Measurements from ENCODE around the gene CAST.
A peak's percentile ranks its signal among the peaks of the same experiment; 100 is the strongest.
"Not testable (repeated sequence)": the region's sequence is repeated elsewhere in the genome, so short reads cannot be mapped to it uniquely, and the experiment has no call there.

CAST gene

DNA sequence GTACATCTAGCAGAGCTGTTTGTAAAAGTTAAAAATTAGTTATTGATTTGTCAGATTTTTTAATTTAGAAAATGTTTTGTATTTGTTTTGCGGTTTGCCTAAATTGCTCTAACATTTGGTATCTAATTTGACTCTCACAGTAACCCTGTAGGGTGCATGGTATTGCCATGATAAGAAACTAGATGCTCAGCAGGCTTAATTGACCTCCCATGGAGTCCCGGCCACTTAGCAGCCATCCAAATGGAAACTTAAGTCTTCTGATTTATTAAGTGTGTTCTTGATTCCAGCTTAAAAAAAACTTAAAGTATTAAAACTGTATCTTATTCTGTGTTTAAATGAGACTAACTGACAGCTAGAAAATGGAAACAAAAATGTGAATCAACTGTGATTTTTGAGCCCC lies 54.5 kb downstream of the CAST start:
- DNase-seq: no peak

GRCh38 chr5:96717874-96718273 lies 55.7 kb downstream of the CAST start:
- no peak for DNase-seq

GRCh38 chr5:96718635-96719077 lies 56.5 kb downstream of the CAST start:
- DNase-seq: no peak

DNA sequence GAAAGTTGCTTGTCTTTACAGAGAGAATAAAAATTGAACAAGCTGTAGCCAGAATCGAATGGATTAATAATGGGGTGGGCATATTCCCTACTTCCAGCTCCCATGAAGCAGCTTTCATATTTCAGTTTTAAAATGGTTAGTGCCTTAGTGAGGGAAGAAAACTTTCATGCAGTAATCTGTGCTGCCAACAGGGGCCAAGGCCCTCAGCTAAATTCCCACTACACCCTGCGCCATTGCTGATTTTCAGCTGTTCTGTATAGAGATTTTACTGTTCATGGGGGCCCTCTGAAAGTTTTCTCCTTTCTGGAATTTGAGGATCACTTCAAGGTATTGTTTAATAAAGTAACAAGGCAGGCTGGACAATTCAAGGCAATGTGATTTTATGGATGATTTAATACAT lies 58.2 kb downstream of the CAST start:
- no peak for DNase-seq

GRCh38 chr5:96721351-96721977 lies 59.3 kb downstream of the CAST start:
- DNase-seq: no peak

DNA sequence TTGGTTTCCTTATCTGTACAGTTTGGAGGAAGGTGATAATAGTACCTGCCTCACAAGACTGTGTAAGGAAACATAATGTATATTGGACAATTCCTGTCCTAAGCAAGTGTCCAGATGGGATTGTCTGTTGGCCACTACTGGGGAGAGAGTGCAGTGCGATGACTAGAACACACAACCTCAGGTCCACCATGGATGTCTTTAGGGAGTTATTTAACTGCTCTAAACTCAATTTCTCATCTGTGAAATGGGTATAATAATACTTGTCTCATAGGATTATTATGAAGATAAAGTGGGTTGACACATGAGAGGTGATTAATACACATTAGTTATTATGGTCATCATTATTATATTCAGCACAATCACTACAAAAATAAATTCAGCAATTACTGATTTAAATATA lies 63.1 kb downstream of the CAST start:
- no peak for DNase-seq

DNA sequence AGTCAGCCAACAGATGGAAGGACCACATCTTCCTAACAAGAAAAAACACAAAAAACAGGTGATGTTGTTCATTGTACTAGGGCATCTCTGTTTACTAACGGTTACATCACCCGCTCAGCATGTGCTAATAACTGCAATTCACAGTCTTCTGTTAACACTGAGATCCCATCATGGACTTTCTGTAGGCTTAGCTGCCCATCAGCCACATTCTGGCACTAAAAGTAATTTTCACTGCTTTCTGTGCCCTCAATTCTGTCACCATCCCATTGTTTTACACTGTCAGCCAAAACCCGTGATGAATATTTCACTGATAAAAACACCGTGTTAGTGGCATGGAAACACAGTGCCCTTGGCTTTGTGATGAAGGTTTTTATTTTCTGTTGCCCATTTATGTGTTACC lies 64.6 kb downstream of the CAST start:
- DNase-seq: no peak

DNA sequence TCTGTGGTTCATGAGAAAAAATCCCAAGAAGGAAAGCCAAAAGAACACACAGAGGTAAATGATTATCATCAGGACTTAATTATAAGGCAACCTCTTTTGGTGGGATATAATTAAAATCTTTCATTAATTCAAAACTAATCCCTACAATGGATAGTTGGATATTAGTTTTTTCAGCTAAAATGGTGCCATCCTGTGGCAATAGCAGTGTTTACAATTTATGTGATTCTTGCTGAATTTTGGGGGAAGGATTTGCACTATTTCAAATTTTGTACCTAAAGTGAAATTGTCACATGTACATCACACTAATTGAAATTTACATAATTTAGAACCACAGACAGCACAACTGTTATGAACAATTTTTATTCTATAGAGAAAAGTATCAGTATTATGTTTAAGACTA lies 67.0 kb downstream of the CAST start:
- no peak for DNase-seq

- DNase-seq: no peak
These were observed 68.4 kb downstream of the CAST start for GRCh38 chr5:96730586-96730985.

DNA sequence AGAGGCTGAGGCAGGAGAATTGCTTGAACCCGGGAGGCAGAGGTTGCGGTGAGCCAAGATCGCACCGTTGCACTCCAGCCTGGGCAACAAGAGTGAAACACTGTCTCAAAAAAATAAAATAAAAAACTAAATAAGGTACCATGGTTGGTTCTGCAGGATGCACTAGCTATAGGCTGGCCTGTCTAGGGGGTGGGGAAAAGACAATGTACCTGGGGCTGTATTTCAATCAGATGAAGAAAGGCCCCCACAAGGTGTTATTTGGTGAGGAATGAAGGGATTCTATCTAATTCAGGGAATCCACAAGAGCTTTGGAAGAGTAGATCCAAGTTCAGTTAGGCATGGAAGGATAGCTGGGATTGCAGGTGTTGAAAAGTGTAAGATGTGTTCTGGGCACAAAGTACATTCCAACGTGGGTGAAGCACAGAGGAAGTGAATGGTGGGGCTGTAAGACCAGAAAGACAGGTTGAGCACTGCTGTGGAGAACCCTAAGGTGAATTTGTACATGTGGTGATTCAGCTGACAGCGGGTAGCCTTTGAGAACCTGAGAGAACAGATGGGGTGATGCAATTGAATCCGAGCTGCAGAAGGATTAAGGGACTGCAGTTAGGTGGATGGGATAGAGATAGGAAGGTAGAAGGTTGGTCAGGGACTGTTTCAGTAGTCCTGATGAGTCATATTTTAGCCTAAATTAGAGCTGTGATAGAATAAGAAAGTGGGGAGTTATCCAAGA lies 71.8 kb downstream of the CAST start:
- no peak for DNase-seq

- DNase-seq: no peak
These were observed 72.7 kb downstream of the CAST start for GRCh38 chr5:96734871-96735325.

DNA sequence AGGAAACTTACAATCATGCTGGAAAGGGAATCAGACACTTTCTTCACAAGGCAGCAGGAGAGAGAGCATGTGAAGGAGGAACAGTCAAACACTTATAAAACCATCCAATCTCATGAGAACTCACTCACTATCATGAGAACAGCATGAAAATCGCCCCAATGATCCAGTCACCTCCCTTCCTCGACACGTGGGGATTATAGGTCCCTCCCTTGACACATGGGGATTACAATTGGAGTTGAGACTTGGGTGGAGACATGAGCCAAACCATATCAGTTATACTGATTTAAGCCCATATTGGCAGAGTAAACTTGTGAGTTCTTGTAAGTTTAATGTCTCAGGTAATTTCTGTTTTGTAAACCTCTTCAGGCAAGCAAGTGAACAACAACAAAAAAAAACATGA lies 74.8 kb downstream of the CAST start:
- DNase-seq: no peak

- no peak for DNase-seq
These were observed 78.9 kb downstream of the CAST start for GRCh38 chr5:96741106-96741505.

DNA sequence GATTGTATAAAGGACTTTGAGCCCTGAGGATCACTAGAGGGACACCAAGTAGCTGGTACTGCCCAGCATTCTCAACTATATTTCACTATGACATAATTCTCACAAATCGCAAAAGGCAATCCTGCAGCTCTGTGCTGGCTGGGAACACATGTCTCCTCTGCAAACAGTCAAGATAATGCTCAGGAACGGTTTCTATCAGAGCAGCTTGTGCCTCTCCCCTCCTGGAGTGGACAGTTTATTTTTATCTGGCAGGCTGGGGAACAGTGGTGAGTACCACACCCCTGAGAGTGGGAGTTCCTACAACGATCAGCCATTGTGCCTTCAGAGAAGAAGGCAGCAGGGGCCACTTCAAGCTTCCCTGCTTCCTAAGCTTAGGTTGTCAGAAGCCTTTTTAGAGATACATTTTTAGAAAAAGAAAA lies 79.7 kb downstream of the CAST start:
- DNase-seq: no peak

GRCh38 chr5:96742538-96742937 lies 80.4 kb downstream of the CAST start:
- no peak for DNase-seq

- no peak for DNase-seq
These were observed 81.0 kb downstream of the CAST start for GRCh38 chr5:96743065-96743768.

DNA sequence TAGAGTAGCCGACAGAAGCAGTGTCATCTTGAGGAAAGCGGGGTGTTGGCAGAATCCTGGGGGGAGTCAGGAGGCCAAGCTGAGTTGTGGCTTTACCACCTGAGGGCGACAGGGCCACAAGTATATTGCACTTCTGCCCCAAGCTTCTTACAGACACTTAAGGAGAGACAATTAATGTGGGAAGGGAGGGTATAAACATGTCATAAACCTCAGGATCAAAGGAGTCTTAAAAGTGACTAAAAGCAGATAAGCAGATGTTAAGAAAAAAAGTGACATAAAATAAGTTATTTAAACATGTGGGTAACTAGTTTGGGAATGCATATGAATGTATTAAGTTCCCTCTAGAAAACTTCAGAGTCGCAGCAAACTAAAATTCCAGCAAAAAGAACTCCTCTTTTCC lies 81.6 kb downstream of the CAST start:
- DNase-seq: no peak

GRCh38 chr5:96744218-96744617 lies 82.0 kb downstream of the CAST start:
- DNase-seq: not testable (repeated sequence)

DNA sequence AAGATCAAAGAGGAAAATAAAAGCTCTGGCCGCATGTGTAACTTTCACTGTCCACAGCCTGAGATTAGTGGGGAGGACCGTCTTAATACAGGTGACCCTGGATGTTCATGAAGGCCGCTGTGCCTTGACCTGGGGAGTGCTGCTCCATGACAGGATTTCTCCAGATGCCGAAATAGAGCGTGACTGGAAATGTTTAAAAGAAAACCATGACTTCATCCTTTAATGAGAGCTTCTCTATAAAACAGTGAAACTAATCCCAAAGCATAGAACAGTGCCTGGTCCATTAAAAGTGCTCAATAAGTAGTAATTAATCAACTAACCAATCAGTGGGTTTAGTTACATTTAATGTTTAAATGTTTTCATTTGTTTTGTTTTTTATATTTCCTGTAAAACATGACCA lies 82.8 kb downstream of the CAST start:
- DNase-seq: no peak

DNA sequence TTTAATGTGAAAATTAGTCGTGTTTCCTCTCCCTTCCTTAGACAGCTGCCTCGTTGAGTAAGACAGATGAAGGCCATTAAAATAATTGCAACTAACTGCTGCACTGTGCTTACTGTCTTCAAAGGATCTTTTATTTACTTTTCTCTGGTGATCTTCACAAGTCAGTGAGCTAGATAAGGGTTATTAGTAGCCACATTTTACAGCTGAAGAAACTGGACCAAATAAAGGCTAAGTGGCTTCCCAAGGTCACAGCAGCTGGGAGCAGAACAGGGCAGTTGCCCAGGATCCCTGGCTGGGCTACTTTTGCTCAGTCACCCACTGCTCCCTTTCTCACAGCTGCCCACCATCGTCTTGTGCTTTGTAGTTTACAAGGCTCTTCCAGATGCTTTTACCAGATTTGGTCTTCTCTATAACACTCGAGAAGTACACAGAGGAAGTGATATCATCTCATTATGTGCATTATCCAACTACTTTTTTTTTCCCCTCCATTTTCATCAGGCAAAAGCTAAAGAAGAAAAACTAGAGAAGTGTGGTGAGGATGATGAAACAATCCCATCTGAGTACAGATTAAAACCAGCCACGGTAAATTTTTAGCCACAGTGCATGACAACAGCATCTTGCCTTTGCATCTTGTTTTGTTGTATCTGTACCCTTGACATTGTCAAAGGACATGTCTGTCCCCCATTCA lies 83.8 kb downstream of the CAST start:
- peak; percentile 3 for DNase-seq

DNA sequence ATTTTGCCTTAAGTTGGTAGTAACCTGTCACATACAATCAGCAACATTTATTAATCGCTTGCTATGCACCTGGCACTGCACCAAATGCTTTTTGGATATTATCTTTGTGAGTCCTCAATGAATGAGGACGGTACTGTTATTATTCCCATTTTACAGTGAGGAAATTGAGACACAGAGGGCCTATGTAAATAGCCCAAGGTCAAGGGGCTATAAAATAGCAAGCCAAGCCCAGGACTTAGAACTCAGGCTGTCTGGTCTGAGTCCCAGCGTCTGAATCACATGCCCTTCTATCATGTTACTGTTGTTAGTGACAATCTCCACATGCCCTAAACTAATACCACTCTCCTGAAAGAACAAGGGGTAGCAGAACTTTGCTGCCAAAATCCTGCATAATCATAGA lies 85.5 kb downstream of the CAST start:
- no peak for DNase-seq

DNA sequence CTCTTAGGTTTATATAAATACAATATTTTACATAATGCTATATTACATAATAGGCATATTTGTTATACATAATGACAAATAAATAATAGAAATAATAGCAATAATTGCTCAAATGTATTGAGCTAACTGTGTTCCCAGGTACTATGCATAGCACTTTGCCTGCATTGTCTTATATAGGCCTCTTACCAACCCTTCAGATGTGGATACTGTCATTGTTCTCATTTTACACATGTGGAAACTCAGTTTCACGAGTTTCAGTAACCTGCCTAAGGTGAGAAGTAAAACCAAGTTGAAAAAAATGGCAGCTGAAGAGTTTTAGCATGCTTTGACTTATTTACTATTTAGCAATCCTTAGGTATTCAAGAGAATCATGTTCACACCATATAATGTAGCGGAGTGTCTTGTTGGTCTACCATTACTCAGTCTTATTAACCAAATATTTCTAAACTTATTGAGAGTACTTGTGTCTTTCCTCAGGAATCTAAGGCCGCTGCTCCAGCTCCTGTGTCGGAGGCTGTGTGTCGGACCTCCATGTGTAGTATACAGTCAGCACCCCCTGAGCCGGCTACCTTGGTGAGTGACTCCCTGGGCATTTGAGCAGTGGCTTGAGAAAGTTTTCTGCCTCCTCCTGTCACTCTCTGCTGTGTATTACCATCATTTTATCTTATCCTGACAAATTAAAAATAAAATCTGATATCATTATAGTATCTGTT lies 88.1 kb downstream of the CAST start:
- DNase-seq: no peak
